ENCODE data around the gene NOS1AP. TPM values are rescaled to one million over a fixed set of nuclear protein-coding genes. Genes with fewer than 3 reads are reported as not detected.

Gene NOS1AP
- total RNA-seq, 1 experiment from 2014 or later, result 2.6 TPM

DNA sequence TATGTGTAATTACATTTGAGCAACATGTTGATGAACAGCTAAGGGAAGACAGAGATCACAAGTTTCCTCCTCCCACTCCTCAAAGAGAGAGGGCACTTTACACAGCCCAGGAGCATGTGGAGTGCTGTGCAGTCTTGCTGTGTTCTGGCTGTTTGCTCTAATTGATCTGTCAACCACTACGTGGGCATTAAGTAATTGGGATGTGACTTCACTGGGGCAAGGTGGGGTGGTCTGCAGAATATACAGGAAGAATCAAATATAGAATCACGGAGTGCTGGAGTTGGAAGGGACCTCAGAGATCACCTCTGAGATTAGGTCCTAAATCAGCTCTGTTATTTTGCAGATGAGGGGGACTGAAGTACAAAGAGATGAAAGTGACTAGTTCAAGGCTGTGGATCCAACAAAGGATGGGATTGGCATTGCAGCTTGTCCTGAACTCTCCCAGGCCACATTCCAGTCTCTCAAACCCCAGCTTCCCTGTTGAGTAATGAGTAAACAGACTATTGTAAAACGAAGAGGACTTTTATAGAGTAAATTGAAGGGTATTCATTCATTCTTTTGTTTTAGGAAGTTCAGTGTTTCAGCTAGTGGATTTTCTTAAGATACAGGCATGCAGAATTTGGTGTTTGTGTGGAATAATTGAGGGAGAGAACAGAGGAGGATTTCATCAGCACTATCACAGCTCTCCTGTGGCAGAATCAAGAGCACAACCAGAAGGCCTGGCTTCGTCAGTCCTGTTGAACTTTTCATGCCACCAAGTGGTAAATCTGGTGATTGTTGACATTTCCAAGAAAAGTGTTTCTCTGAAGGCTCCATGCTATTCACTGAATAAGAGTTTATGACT, 22.4 kb downstream of the NOS1AP start:
- no peaks in the 10 kb centered on the region for H3K36me3 ChIP-seq (ENCODE audit: low read depth, low read length)
- H4K20me1 ChIP-seq (ENCODE audit: low read length), result no peaks in the 10 kb centered on the region
- no peak overlapping the region for H3K4me3 ChIP-seq (ENCODE audit: low read length)
- no peaks in the 10 kb centered on the region for H3F3A ChIP-seq (ENCODE audit: low read length, unreplicated experiment)
- DNase-seq (peak; percentile 58), ATAC-seq (peak; percentile 38)
- ChIA-PET POLR2A (ENCODE audit: unreplicated experiment) (no interaction called here), CTCF (interaction anchor here (0.5 kb wide), 1 partner anchor 55 kb away, joined by 6 read pairs; no protein-coding TSS in a partner anchor)
- no peaks in the 10 kb centered on the region for H3K27me3 ChIP-seq (ENCODE audit: low read length)
- 0 out of 2 replicates have a peak, but pooled peaks cover 5% of the 10 kb centered on the region for H3K79me2 ChIP-seq (ENCODE audit: low read length)
- intact Hi-C loops (cut with micrococcal nuclease), result loop anchor here (5.0 kb wide), 1 partner anchor 45 kb away; no protein-coding TSS in a partner anchor
- H3K9me3 ChIP-seq (ENCODE audit: low read length), result no peaks in the 10 kb centered on the region
- no TSS peak for BruUV-seq (replicated peaks)
- H2AFZ ChIP-seq (ENCODE audit: low read length), result no peak overlapping the region
- peak overlapping the region; percentile 33 for H3K4me2 ChIP-seq (ENCODE audit: low read length)
- H3K9ac ChIP-seq (ENCODE audit: low read length), result no peak overlapping the region
- no peak for TF ChIP-seq EZH2phosphoT487 (IDR thresholded peaks at IDR 0.05; ENCODE audit: borderline replicate concordance, low read length)
- TF ChIP-seq, protein P1, sequence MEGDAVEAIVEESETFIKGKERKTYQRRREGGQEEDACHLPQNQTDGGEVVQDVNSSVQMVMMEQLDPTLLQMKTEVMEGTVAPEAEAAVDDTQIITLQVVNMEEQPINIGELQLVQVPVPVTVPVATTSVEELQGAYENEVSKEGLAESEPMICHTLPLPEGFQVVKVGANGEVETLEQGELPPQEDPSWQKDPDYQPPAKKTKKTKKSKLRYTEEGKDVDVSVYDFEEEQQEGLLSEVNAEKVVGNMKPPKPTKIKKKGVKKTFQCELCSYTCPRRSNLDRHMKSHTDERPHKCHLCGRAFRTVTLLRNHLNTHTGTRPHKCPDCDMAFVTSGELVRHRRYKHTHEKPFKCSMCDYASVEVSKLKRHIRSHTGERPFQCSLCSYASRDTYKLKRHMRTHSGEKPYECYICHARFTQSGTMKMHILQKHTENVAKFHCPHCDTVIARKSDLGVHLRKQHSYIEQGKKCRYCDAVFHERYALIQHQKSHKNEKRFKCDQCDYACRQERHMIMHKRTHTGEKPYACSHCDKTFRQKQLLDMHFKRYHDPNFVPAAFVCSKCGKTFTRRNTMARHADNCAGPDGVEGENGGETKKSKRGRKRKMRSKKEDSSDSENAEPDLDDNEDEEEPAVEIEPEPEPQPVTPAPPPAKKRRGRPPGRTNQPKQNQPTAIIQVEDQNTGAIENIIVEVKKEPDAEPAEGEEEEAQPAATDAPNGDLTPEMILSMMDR (conservative IDR thresholded peaks at IDR 0.05; ENCODE audit: low read depth, low read length), result no peak
- TF ChIP-seq EZH2 (IDR thresholded peaks at IDR 0.05; ENCODE audit: low read length, unreplicated experiment), result no peak
- no peaks in the 10 kb centered on the region for H3K9me2 ChIP-seq (replicated peaks; ENCODE audit: low read length)
- H3K4me1 ChIP-seq (ENCODE audit: insufficient read depth, low read length), result peaks cover 51% of the 10 kb centered on the region
- H3K27ac ChIP-seq (ENCODE audit: low read length), result no peak overlapping the region

DNA sequence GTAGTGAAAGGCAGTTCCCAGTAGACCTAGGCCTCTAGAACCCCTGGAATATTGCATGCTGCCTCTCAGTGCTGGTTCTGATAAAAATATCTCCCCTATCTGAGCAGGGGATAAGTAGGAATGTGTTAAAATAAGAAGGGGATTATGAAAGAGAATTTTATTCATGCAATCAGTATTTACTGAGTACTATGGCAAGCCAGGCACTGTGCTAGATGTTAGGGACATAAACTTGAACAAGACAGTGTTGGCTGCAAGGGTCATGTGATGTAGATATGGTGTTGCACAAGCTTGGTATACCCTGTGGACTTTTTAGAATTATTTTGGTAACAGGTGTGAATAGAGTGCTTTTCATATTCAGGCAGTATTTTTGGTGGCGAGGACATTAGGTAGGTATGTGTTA, 23.6 kb downstream of the NOS1AP start:
- Histone ChIP-seq H3F3A (ENCODE audit: low read length, unreplicated experiment) (no peaks in the 10 kb centered on the region), H3K79me2 (ENCODE audit: low read length) (0 out of 2 replicates have a peak, but pooled peaks cover 5% of the 10 kb centered on the region), H3K4me2 (ENCODE audit: low read length) (no peak overlapping the region), H3K27ac (ENCODE audit: low read length) (no peak overlapping the region), H2AFZ (ENCODE audit: low read length) (no peak overlapping the region), H3K9me3 (ENCODE audit: low read length) (no peaks in the 10 kb centered on the region), H3K27me3 (ENCODE audit: low read length) (no peaks in the 10 kb centered on the region), H3K4me3 (ENCODE audit: low read length) (no peak overlapping the region), H3K4me1 (ENCODE audit: insufficient read depth, low read length) (peaks cover 51% of the 10 kb centered on the region), H4K20me1 (ENCODE audit: low read length) (no peaks in the 10 kb centered on the region), H3K9ac (ENCODE audit: low read length) (no peak overlapping the region), H3K9me2 (replicated peaks; ENCODE audit: low read length) (no peaks in the 10 kb centered on the region), H3K36me3 (ENCODE audit: low read depth, low read length) (no peaks in the 10 kb centered on the region)
- CTCF ChIA-PET, result no interaction called here
- POLR2A ChIA-PET (ENCODE audit: unreplicated experiment), result no interaction called here
- intact Hi-C loops (cut with micrococcal nuclease), result loop anchor here (5.0 kb wide), 1 partner anchor 44 kb away; no protein-coding TSS in a partner anchor
- no TSS peak for BruUV-seq (replicated peaks)
- DNase-seq, result no peak
- ATAC-seq, result no peak
- TF ChIP-seq, protein P1 (conservative IDR thresholded peaks at IDR 0.05; ENCODE audit: low read depth, low read length), result no peak
- TF ChIP-seq EZH2 (IDR thresholded peaks at IDR 0.05; ENCODE audit: low read length, unreplicated experiment) (no peak), EZH2phosphoT487 (IDR thresholded peaks at IDR 0.05; ENCODE audit: borderline replicate concordance, low read length) (no peak)

DNA sequence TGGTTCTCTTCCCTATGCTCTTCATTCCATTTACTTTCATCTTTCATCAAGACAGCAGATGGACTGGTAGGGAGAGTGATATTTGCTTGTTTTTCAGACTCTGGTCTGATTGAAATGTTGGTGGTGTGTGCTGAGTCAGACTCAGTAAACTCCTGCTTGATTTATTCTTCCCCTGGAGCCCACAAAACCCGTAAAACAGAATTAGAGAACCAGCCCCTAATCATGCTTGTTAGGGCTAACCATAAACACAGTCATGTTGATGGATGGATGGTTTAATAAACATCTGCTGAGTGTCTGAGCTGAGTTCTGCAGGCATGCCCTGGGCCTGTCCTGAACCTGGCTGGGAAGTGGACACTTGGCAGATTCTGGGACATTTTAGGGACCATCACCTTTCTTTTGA, 24.8 kb downstream of the NOS1AP start:
- ATAC-seq, result peak; percentile 70
- CTCF ChIA-PET, result interaction anchor here (0.6 kb wide), 1 partner anchor 82 kb away, joined by 4 read pairs; no protein-coding TSS in a partner anchor

More for the DNA sequence above, 24.8 kb downstream of the NOS1AP start:
- H3K4me2 ChIP-seq (ENCODE audit: low read length), result no peak overlapping the region
- no peaks in the 10 kb centered on the region for H3F3A ChIP-seq (ENCODE audit: low read length, unreplicated experiment)
- no TSS peak for BruUV-seq (replicated peaks)
- H3K36me3 ChIP-seq (ENCODE audit: low read depth, low read length), result no peaks in the 10 kb centered on the region
- DNase-seq, result peak; percentile 52
- no peak overlapping the region for H2AFZ ChIP-seq (ENCODE audit: low read length)
- POLR2A ChIA-PET (ENCODE audit: unreplicated experiment), result no interaction called here
- no peaks in the 10 kb centered on the region for H3K27me3 ChIP-seq (ENCODE audit: low read length)
- no peak overlapping the region for H3K9ac ChIP-seq (ENCODE audit: low read length)
- H3K27ac ChIP-seq (ENCODE audit: low read length), result no peak overlapping the region
- no peaks in the 10 kb centered on the region for H3K9me2 ChIP-seq (replicated peaks; ENCODE audit: low read length)
- peaks cover 39% of the 10 kb centered on the region for H3K4me1 ChIP-seq (ENCODE audit: insufficient read depth, low read length)
- H3K79me2 ChIP-seq (ENCODE audit: low read length), result 0 out of 2 replicates have a peak, but pooled peaks cover 5% of the 10 kb centered on the region
- TF ChIP-seq EZH2phosphoT487 (IDR thresholded peaks at IDR 0.05; ENCODE audit: borderline replicate concordance, low read length), result no peak
- TF ChIP-seq EZH2 (IDR thresholded peaks at IDR 0.05; ENCODE audit: low read length, unreplicated experiment), result no peak
- TF ChIP-seq, protein P1 (conservative IDR thresholded peaks at IDR 0.05; ENCODE audit: low read depth, low read length), result no peak
- H3K4me3 ChIP-seq (ENCODE audit: low read length), result no peak overlapping the region
- H3K9me3 ChIP-seq (ENCODE audit: low read length), result no peaks in the 10 kb centered on the region
- intact Hi-C loops (cut with micrococcal nuclease), result loop anchor here (5.0 kb wide), 1 partner anchor 43 kb away; no protein-coding TSS in a partner anchor
- H4K20me1 ChIP-seq (ENCODE audit: low read length), result no peaks in the 10 kb centered on the region
